ENCODE results near the gene UPF2. TPM values are rescaled to one million over a fixed set of nuclear protein-coding genes. Genes with fewer than 3 reads are reported as not detected.
"Not testable (repeated sequence)": the region's sequence is repeated elsewhere in the genome, so short reads cannot be mapped to it uniquely, and the experiment has no call there.

Gene UPF2
- polyA plus RNA-seq, 3 donors: 33.5 to 38.3 (median 34.6) TPM

DNA sequence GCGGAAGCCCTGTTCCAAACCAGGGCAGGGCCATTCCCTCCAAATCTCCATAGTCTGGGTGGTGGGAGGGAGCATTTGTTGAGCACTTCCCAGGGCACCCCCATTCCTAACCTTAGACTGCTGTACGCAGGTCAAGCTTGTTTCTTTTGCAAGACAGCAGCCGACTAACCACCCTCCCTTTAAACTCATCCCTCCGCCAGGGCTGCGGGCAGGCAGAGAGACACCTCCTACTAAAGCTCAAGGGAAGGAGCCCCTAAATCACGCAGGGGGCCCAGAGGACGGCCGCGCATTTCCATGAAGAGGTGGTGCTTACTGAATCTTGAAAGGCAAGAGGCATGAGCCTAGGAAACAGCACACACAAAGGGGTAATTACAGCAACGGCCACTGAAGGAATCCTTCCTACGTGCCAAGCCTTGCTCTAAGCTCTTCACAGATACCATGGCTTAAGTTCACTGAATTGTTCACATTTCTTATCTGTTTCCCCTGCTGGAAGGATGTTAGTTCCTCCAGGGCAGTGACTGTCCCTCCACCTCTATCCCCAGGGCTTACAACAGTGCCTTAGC lies 129.4 kb downstream of the UPF2 start:
- no peak for DNase-seq

DNA sequence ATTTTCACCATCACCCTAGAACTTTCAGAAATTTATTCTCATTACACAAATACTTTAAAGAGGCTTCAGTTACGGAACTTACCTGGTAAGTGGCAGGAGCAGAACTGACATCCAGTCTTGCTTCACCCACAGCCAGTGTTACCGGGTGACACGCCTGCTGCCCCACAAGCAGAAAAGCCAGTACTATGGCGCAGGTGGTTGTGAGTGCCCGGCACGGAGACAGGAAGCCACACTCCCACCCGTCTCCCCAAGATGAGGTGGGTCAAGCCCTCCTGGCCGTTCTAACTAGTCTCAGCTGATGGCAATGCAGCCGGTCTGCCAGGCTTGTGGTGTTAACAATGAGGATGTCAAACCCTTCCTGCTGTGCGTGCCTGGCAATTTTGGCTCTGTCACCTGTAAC lies 132.5 kb downstream of the UPF2 start:
- DNase-seq: no peak

GRCh38 chr10:11909618-11910017 lies 133.0 kb downstream of the UPF2 start:
- DNase-seq: no peak

GRCh38 chr10:11908991-11909390 lies 133.6 kb downstream of the UPF2 start:
- no peak for DNase-seq

DNA sequence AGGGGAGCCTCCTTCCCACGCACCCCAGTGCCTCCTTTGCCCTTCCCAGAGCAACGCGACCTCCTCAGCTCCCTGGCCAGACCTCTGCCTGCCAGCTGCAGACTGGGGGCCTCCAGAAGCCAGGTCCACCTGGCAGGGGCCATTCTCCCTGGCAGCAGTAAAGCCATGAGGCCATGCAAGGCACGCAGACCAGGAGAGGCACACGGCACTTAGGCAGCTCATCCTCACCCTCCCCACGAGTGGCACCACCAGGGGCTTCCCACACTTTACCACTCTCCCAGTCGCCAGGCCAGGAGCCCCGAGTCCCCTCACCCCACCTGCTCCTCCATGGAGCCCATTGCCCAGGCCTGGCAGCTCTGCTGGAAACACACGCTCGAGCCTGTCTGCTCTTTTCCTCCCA lies 134.1 kb downstream of the UPF2 start:
- DNase-seq: no peak

GRCh38 chr10:11907914-11908313 lies 134.7 kb downstream of the UPF2 start:
- DNase-seq: no peak

DNA sequence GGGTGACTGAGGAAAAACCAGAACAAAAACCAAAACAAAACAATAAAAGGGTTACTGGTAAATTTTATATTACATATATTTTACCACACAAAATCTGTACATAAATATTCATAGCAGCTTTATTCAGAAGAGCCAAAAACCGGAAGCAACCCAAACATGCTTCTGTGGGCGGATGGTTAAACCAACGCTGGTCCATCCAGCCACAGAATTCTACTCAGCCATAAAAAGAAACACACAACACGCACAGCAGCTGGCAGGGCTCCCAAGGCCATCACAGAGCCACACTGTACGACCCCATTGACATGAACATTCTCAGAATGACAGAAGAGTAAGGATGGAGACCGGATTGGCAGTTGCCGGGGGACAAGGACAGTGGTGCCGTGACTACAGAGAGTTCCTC lies 135.9 kb downstream of the UPF2 start:
- no peak for DNase-seq

DNA sequence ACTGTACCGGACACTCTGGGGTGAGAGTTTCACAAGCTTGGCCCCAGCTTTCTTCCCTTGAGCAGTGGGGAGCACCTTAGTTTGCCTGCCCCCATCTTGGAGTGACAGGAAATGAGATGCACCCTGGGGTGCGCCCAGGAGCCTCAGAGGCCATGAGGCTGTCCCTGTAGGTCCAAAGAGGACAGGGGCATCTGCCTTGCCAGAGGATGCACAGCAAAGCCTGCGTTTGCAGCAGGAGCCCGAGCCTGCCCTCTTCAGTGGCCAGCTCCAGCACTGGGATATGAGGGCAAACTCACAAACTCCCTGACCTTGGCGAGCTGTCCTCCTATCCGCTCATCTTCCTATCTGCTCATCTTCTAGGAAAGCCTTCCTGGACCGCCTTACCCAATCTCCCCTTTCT lies 140.0 kb downstream of the UPF2 start:
- DNase-seq: no peak

DNA sequence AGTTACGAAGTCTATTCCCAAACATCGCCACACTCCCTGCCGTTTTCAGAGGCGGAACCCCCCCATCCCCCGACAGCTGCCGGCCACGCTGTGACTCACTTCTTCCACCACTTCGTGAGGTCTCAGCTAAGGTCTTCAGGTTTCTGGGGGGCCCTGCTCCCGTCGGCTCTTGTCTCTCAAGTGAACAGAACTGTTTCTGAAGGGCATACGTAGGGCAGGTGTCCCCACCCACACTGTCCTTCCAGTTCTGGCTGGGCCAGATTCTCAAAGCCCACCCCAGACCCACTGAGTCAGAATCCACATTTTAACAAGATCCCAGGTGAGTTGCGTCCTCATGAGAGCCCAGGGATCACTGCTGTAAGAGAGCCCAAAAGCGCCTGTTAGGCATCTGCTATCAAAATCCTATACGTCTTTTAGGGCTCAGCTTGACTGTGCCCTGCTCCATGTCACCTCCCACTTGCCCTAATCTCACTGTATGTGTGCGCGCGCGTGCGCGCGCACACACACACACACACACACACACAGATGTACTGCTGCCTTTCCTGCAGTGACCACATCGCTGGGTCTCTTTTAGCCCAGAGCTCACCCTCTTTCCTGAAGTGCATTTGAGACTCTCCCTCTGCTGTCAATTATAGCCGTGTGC lies 140.7 kb downstream of the UPF2 start:
- no peak for DNase-seq

- no peak for DNase-seq
These were observed 141.2 kb downstream of the UPF2 start for GRCh38 chr10:11901454-11901832.

DNA sequence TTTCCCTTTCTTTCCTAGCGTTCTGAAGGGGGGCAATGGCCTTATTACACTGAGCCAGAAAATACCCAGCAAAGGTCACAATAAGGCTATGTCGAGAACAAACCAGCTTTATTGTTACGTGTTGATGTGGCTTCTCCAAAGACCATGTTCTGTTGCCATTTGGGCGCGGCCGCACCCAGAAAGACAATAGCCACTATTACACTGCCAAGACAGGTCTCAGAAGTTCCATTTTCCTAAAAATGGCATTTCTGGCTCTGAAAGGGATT lies 141.6 kb downstream of the UPF2 start:
- no peak for DNase-seq

DNA sequence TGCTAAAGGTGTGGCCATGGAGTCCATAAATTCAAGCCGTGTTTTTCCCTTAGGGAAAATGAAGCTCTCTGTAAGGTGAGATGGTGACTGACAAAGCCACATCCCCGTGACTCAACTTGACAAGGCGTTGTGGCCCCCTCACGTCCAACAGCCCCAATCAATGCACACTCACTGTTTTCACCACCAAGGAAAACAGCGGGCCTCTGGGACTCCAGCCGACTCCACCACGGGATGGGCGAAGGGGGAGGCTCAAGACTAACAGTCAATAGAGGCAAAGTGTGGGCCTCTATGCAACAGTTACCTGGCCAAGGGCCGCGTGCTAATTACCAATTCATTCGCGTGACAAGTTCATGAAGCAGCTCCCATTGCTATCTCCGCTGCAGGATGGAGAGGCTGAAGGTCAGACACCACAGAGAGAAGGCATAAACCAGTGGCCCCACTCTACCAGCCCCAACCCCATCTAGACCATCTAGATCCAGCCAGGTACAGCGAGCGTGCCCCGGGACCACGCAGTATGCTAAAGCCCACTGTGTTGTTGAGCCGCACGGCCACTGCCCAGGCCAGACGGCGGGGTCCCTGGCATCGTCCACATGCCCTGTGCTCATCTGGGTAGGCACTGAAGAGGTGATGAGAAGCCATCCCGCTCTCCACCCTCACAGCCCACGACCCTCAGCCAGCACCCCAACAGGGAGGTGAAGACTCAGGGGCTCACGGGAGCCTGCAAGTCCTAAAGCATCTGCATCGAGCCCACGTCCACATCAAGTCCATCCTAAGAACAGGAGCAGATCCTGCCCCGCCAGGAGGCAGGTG lies 143.3 kb downstream of the UPF2 start:
- no peak for DNase-seq

- DNase-seq: peak; percentile 61
These were observed 144.1 kb downstream of the UPF2 start for GRCh38 chr10:11898372-11899066.

DNA sequence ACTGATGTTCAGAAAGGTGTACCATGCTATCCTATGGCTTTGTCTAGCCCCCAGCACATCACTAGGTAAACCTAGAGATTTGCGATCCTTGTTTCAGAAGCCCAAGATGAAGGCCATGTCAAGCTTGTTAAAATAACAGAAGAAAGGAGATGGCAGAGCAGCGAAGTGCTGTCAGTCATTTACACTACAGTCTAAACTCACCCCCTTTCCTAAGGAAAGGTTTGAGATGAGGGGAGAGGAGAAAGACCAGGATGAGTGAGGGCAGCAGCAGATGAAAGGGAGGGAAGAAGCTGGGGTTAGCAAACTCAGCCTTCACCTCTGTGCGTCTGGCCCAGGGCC lies 144.6 kb downstream of the UPF2 start:
- no peak for DNase-seq

DNA sequence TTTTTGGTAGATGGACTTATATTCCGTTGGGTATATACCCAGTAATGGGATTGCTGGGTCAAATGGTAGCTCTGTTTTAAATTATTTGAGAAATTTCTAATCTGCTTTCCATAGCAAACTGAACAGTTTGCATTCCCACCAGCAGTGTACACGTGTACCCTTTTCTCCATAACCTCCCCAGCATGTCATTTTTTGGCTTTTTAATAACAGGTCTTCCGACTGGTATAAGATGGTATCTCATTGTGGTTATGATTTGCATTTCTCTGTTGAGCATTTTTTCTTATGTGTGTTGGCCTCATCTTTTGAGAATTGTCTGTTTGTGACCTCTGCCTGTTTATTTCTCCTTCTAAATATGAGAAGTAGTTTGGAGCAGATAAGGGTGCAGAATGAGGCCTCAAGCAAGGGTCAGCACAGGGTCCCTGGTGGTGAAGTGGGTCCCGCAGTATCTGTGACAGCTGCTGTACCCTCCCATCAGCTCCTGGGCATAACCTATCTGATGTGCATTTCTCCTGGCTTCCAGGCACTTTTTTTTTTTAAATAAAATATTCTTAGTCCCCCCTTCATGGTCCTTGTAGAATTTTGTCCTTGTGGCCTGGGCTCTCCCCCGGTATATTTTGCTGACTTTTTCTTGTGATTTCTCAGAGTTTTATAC lies 145.9 kb downstream of the UPF2 start:
- DNase-seq: no peak

DNA sequence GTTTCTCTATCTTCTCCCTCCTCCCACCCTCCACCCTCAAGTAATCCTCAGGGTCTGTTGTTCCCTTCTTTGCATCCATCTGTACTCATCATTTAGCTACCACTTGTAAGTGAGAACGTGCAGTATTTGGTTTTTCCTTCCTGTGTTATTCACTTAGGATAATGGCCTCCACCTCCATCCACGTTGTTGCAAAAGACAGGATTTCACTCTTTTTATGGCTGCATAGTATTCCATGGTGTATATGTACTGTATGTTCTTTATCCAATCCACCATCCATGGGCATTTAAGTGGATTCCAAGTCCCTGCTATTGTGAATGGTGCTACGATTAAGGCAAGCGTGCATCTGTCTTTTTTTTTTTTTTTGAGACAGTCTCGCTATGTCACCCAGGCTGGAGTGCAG lies 147.0 kb downstream of the UPF2 start:
- no peak for DNase-seq

DNA sequence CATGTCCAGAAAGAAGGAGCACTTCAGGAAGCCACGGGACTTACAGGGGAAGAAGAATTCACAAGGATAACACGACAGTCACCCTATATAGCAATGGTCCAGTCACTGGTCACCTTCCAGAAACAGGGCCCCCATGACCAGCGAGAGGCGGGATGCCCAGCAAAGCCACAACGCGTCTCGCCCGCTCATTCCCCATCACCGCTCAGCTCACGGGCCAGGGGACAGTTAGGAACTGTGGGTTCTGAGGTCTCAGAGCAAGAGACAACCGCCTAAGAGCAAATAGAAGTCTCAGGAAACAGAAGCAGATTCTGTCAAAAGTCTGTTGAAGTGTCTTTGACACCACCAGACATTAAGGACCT lies 147.5 kb downstream of the UPF2 start:
- DNase-seq: no peak

GRCh38 chr10:11894381-11895107 lies 148.1 kb downstream of the UPF2 start:
- DNase-seq: no peak

GRCh38 chr10:11893749-11894278 lies 148.8 kb downstream of the UPF2 start:
- no peak for DNase-seq

GRCh38 chr10:11891776-11892486 lies 150.7 kb downstream of the UPF2 start:
- no peak for DNase-seq

DNA sequence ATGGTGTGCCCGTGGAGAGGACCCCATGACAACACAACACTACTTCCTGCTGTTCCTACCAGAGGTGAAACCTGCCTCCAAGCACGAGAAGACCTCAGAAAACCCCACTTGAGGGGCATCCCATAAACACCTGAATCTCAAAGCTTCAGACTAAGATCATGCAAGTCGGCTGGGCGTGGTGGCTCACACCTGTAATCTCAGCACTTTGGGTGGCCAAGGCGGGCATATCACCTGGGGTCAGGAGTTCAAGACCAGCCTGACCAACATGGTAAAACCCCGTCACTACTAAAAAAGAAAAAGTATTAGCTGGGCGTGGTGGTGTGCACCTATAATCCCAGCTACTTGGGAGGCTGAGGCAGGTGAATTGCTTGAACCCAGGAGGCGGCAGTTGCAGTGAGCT lies 153.3 kb downstream of the UPF2 start:
- not testable (repeated sequence) for DNase-seq
